HG03442 (cell line): ENCODE data around the gene SULT1A1.

Experiments
- ATAC-seq: cut with Tn5 transposase; IDR thresholded peaks from one replicate; pipeline ENCODE4 v1.9.1; 2021; ENCODE audit warnings: mild to moderate bottlenecking, moderate library complexity; ENCODE audit not compliant: unreplicated experiment

The SULT1A1 gene

DNA sequence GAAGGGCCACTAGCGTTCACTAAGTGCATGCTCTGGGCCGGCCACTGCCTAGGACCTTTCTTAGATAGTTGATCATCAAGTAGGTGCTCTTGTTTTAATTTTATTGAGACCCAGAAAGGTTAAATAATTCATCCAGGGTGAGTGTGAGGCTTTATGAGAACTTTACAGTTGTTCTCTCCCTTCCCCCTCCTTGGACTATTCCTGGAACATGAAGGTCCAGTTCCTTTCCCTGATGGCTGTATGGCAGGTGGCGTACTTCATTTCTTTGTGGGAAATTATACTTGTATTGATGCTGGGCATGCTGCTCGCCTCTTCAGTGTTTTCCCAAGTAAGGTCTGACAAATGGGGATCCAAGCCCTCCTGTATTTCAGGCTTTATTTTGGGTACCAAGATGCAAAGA, 47.6 kb downstream of the SULT1A1 start:
- ATAC-seq = no peak

DNA sequence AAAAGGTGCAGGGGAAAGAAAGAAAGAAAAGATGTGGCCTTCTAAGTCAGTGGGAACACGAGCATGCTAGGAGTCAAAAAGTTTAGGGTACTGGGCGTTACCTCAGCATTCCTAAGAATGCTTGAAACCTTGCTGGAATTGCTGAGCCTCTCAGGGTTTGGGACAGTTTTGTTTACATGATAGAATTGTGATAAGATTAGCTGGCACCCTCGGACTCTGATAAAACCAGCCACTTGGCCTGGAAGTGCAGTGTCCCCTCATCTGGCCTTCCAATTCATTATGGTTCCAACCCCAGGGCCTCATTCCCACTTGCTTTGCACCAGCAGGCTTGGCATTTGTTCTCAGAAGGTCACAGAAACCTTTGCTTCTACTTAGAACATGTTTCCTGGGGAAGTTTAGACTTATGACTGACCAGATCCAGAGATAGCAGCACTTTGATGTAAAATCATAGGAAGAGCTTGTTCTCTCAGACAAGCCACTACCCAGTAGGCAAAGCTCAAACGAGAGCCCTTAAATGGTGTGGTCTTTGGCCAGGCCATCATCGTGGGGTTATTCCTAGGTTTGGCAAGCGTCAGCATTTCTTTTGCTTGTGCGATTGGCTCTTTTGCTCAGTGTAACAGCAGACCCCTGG, 48.2 kb downstream of the SULT1A1 start:
- no peak for ATAC-seq

GRCh38 chr16:28558456-28558855, 51.4 kb downstream of the SULT1A1 start:
- ATAC-seq = no peak

DNA sequence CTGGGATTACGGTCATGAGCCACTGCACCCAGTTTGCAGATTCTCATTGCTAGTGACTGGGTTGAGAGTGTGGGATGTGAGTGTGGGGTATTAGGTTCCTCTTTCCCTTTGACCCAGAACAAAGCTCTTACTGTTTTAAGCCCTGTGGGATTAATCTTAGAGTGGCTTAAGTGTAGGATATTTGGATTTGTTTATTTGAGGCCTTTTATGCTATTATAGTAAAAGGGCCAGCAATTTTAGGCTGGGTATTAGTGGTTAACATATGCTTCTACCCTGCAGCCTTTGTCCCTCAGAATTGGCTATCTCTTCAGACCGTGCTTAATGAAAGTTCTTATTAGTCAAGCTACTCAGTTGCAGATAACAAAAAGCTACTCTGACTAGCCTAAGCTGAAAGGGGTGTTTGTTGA, 52.9 kb downstream of the SULT1A1 start:
- no peak for ATAC-seq

GRCh38 chr16:28555561-28555960, 54.3 kb downstream of the SULT1A1 start:
- no peak for ATAC-seq
